ENCODE data around the gene M6PR.

- TF ChIP-seq, protein P1, sequence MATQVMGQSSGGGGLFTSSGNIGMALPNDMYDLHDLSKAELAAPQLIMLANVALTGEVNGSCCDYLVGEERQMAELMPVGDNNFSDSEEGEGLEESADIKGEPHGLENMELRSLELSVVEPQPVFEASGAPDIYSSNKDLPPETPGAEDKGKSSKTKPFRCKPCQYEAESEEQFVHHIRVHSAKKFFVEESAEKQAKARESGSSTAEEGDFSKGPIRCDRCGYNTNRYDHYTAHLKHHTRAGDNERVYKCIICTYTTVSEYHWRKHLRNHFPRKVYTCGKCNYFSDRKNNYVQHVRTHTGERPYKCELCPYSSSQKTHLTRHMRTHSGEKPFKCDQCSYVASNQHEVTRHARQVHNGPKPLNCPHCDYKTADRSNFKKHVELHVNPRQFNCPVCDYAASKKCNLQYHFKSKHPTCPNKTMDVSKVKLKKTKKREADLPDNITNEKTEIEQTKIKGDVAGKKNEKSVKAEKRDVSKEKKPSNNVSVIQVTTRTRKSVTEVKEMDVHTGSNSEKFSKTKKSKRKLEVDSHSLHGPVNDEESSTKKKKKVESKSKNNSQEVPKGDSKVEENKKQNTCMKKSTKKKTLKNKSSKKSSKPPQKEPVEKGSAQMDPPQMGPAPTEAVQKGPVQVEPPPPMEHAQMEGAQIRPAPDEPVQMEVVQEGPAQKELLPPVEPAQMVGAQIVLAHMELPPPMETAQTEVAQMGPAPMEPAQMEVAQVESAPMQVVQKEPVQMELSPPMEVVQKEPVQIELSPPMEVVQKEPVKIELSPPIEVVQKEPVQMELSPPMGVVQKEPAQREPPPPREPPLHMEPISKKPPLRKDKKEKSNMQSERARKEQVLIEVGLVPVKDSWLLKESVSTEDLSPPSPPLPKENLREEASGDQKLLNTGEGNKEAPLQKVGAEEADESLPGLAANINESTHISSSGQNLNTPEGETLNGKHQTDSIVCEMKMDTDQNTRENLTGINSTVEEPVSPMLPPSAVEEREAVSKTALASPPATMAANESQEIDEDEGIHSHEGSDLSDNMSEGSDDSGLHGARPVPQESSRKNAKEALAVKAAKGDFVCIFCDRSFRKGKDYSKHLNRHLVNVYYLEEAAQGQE (IDR thresholded peaks at IDR 0.05; ENCODE audit: low read depth) = no peak
- TF ChIP-seq FOXM1 (IDR thresholded peaks at IDR 0.05; ENCODE audit: borderline replicate concordance, low read depth) = no peak
- no peak for TF ChIP-seq EP300 (IDR thresholded peaks at IDR 0.05; ENCODE audit: borderline replicate concordance)
- TF ChIP-seq TAF1 (IDR thresholded peaks at IDR 0.05; ENCODE audit: low read depth) = no peak
- TF ChIP-seq CREB1 (IDR thresholded peaks at IDR 0.05; ENCODE audit: low read depth) = no peak
- TF ChIP-seq TCF12 (IDR thresholded peaks at IDR 0.05; ENCODE audit: low read depth) = no peak
- no peak for TF ChIP-seq RAD21 (IDR thresholded peaks at IDR 0.05; ENCODE audit: low read depth)
- no peak for TF ChIP-seq TEAD4 (IDR thresholded peaks at IDR 0.05)
- TF ChIP-seq, protein P2, sequence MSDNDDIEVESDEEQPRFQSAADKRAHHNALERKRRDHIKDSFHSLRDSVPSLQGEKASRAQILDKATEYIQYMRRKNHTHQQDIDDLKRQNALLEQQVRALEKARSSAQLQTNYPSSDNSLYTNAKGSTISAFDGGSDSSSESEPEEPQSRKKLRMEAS (IDR thresholded peaks at IDR 0.05) = no peak
- TF ChIP-seq YY1 (IDR thresholded peaks at IDR 0.05; ENCODE audit: low read depth) = no peak
- TF ChIP-seq EGR1 (IDR thresholded peaks at IDR 0.05) = no peak
- no peak for TF ChIP-seq ZBTB7A (IDR thresholded peaks at IDR 0.05; ENCODE audit: low read depth)
- TF ChIP-seq, protein P3, sequence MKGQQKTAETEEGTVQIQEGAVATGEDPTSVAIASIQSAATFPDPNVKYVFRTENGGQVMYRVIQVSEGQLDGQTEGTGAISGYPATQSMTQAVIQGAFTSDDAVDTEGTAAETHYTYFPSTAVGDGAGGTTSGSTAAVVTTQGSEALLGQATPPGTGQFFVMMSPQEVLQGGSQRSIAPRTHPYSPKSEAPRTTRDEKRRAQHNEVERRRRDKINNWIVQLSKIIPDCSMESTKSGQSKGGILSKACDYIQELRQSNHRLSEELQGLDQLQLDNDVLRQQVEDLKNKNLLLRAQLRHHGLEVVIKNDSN (IDR thresholded peaks at IDR 0.05) = no peak
- no peak for TF ChIP-seq CEBPB (IDR thresholded peaks at IDR 0.05)
These were observed 7.3 kb upstream of the M6PR start for GRCh38 chr12:8956772-8957171.
